Astrocyte (in vitro differentiated cells and primary cell): ENCODE results near the gene DENND1B.

ENCODE experiments used
- EZH2 ChIP-seq: IDR thresholded peaks from 2 replicates; pipeline ENCODE4 v1.6.1; 2012; ENCODE audit warnings: mild to moderate bottlenecking, low read length, inconsistent platforms; ENCODE audit not compliant: insufficient read depth
- TF ChIP-seq, protein P1 (sequence below): IDR thresholded peaks from 2 replicates; pipeline ENCODE4 v1.5.1; 2011; ENCODE audit warnings: low read depth, mild to moderate bottlenecking, inconsistent platforms, low read length, moderate library complexity; ENCODE audit not compliant: insufficient read depth

DNA sequence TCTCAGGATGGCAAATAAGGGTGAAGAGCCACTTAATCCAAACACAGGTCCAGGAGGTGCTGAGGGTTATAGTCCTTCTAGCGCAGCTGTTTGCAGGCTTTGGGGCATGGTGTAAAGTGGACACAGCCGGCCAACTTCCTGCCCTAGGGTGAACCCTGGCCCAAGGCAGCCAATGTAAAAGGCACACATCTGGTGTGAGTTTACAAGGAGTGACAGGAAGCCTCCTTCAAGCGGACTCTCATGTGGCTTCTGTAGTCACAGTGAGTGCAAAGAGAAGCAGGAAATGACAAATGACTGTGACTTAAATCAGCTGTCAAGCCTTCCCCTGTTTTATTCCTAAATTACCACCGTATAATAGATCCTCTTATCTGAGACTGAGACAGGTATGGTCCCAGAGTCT, 294.2 kb downstream of the DENND1B start:
- TF ChIP-seq, protein P1, sequence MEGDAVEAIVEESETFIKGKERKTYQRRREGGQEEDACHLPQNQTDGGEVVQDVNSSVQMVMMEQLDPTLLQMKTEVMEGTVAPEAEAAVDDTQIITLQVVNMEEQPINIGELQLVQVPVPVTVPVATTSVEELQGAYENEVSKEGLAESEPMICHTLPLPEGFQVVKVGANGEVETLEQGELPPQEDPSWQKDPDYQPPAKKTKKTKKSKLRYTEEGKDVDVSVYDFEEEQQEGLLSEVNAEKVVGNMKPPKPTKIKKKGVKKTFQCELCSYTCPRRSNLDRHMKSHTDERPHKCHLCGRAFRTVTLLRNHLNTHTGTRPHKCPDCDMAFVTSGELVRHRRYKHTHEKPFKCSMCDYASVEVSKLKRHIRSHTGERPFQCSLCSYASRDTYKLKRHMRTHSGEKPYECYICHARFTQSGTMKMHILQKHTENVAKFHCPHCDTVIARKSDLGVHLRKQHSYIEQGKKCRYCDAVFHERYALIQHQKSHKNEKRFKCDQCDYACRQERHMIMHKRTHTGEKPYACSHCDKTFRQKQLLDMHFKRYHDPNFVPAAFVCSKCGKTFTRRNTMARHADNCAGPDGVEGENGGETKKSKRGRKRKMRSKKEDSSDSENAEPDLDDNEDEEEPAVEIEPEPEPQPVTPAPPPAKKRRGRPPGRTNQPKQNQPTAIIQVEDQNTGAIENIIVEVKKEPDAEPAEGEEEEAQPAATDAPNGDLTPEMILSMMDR = no peak
- no peak for TF ChIP-seq EZH2
